Upper lobe of right lung (tissue), 1 donor: Measurements from ENCODE around the gene WFDC1. TPM values are rescaled to one million over a fixed set of nuclear protein-coding genes. Genes with fewer than 3 reads are reported as not detected.

Experiments used
- ATAC-seq: fragments of 200-7000 bp; cut with Tn5 transposase; one replicate; pipeline ENCODE4 v1.9.1; 2020; ENCODE audit warnings: mild to moderate bottlenecking, moderate library complexity
- DNase-seq: peaks from one replicate; pipeline ENCODE4 v3.0.0-alpha.2; 2020
- H3K27ac ChIP-seq: fragments of 200-600 bp; one replicate; pipeline ENCODE4 v1.8.0; 2022
- H3K27me3 ChIP-seq: fragments of 200-600 bp; one replicate; pipeline ENCODE4 v1.8.0; 2022; ENCODE audit warnings: mild to moderate bottlenecking
- H3K36me3 ChIP-seq: fragments of 200-600 bp; one replicate; pipeline ENCODE4 v1.8.0; 2022
- H3K4me1 ChIP-seq: fragments of 200-600 bp; one replicate; pipeline ENCODE4 v1.8.0; 2022
- H3K4me3 ChIP-seq: fragments of 200-600 bp; one replicate; pipeline ENCODE4 v1.8.0; 2022; ENCODE audit warnings: mild to moderate bottlenecking
- H3K9me3 ChIP-seq: fragments of 200-600 bp; one replicate; pipeline ENCODE4 v1.8.0; 2022
- CTCF ChIP-seq: fragments of 200-600 bp; IDR thresholded peaks from one replicate; pipeline ENCODE4 v1.8.0; 2022; ENCODE audit warnings: antibody characterized with exemption
- intact Hi-C: fragments of 100-400 bp; cut with DNase I; formaldehyde crosslinking; loops from one replicate; pipeline ENCODE4 v1.11.0; 2022
- total RNA-seq: library from RNA; stranded (reverse); fragmentation: NEBNext Ultra II Directional; extraction: Animal tissue kit (Norgen Biotek cat#: 25700); gene quantifications from one replicate; pipeline ENCODE4 v1.2.1, GENCODE V29; 2021
- donor health status: DM: no; HTN: yes; CAD: no; lungs with severe emphysema.

WFDC1 gene
- total RNA-seq, 1 donor from 2014 or later, result 26.0 TPM

- TF ChIP-seq CTCF, result no peak
- peaks cover under 1% of the 10 kb centered on the region for H3K4me1 ChIP-seq
- H3K4me3 ChIP-seq, result no peak overlapping the region
- ATAC-seq, result no peak
- no peaks in the 10 kb centered on the region for H3K36me3 ChIP-seq
- H3K27me3 ChIP-seq, result no peaks in the 10 kb centered on the region
- intact Hi-C loops, result loop anchor here (10.0 kb wide), 1 partner anchor 206 kb away; no protein-coding TSS in a partner anchor
- H3K27ac ChIP-seq, result no peak overlapping the region
- no peak for DNase-seq
- no peaks in the 10 kb centered on the region for H3K9me3 ChIP-seq
These were observed 16.3 kb upstream of the WFDC1 start for GRCh38 chr16:84278333-84278732.

- TF ChIP-seq CTCF, result no peak
- no peak for ATAC-seq
- Histone ChIP-seq H3K27me3 (no peaks in the 10 kb centered on the region), H3K4me3 (no peak overlapping the region), H3K4me1 (peaks cover 6% of the 10 kb centered on the region), H3K27ac (no peak overlapping the region), H3K36me3 (no peaks in the 10 kb centered on the region), H3K9me3 (no peaks in the 10 kb centered on the region)
- DNase-seq, result no peak
- intact Hi-C loops, result loop anchor here (10.0 kb wide), 1 partner anchor 206 kb away; no protein-coding TSS in a partner anchor
These were observed 15.7 kb upstream of the WFDC1 start for GRCh38 chr16:84278968-84279367.

- TF ChIP-seq CTCF, result no peak
- H3K9me3 ChIP-seq, result no peaks in the 10 kb centered on the region
- no peaks in the 10 kb centered on the region for H3K36me3 ChIP-seq
- ATAC-seq, result no peak
- intact Hi-C loops, result loop anchor here (10.0 kb wide), 1 partner anchor 205 kb away; no protein-coding TSS in a partner anchor
- H3K27ac ChIP-seq, result no peak overlapping the region
- DNase-seq, result no peak
- no peaks in the 10 kb centered on the region for H3K27me3 ChIP-seq
- H3K4me3 ChIP-seq, result no peak overlapping the region
- H3K4me1 ChIP-seq, result peaks cover 16% of the 10 kb centered on the region
These were observed 14.8 kb upstream of the WFDC1 start for GRCh38 chr16:84279881-84280280.

- Histone ChIP-seq H3K27ac (no peak overlapping the region), H3K4me3 (no peak overlapping the region), H3K4me1 (peaks cover 24% of the 10 kb centered on the region), H3K27me3 (no peaks in the 10 kb centered on the region), H3K36me3 (no peaks in the 10 kb centered on the region), H3K9me3 (no peaks in the 10 kb centered on the region)
- DNase-seq (no peak), ATAC-seq (no peak)
- intact Hi-C loops, result no loop called here
- no peak for TF ChIP-seq CTCF
These were observed 13.6 kb upstream of the WFDC1 start for GRCh38 chr16:84281074-84281473.

- Histone ChIP-seq H3K9me3 (no peaks in the 10 kb centered on the region), H3K27ac (no peak overlapping the region), H3K36me3 (no peaks in the 10 kb centered on the region), H3K27me3 (no peaks in the 10 kb centered on the region), H3K4me3 (no peak overlapping the region), H3K4me1 (peaks cover 33% of the 10 kb centered on the region)
- no peak for TF ChIP-seq CTCF
- no peak for ATAC-seq
- intact Hi-C loops, result no loop called here
- DNase-seq, result no peak
These were observed 12.1 kb upstream of the WFDC1 start for GRCh38 chr16:84282533-84282932.
